HK-2 (cell line): ENCODE measurements around the gene PKIG.

Source experiments
- DNase-seq: peaks from one replicate; pipeline ENCODE4 v3.0.0-alpha.2; 2018; ENCODE audit not compliant: unreplicated experiment

Gene PKIG

DNA sequence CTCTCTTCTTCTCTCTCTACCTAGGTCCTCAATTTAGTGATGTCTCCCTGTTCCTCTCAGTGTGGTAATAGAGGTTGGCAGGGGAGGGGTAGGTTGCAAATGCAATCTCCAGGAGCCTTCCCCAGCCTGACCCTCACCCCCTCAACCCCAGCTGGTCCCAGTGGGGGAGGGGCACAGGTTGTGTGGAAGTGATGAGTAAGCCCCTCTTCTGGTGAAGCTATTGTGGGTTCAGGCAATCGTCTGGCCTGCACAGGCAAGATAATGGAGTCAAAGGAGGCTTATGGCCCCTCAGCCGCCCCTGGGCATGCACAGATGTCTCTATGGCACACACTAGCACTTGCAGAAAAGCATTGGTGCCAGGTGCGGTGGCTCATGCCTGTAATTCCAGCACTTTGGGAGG lies 79.9 kb downstream of the PKIG start:
- no peak for DNase-seq

DNA sequence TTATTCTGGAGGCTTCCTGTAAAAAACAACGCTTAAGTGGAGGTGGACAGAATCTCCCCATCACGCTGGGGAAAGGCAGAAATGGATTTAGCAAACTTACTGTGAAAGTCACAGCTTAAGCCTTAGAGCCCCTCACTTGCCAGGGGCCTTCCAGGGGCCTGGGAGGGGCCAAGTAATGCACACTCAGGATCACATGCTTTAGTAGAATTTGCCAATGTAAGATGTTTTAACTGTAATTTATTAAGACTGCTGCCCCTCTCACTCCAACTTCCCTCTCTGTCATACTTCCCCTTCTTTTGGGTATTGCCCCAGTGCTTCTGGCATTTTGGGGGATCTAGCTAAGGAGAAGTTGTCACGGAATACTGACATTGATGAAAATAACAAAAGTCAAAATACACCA lies 81.8 kb downstream of the PKIG start:
- DNase-seq = no peak

DNA sequence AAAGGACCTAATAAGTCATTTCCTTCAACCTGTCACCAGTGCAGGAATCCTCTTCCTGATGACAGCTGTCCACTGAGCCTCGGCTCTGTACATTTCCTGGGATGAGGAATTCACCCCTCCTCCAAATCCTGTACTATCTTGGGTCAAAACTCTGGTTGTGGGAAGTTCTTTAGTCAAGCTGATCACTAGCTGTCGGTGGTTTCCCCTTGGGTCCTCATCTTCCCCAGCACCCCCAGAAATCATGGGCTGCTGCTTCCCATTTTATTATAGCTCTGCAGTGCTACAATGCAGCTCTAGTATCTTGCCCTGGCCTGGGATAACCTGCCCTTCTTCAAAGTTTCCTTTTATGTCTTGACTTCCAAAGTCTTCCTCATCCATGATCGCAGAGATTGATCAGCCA lies 83.7 kb downstream of the PKIG start:
- no peak for DNase-seq
